ENCODE measurements around the gene TOMM20.

TOMM20 gene

DNA sequence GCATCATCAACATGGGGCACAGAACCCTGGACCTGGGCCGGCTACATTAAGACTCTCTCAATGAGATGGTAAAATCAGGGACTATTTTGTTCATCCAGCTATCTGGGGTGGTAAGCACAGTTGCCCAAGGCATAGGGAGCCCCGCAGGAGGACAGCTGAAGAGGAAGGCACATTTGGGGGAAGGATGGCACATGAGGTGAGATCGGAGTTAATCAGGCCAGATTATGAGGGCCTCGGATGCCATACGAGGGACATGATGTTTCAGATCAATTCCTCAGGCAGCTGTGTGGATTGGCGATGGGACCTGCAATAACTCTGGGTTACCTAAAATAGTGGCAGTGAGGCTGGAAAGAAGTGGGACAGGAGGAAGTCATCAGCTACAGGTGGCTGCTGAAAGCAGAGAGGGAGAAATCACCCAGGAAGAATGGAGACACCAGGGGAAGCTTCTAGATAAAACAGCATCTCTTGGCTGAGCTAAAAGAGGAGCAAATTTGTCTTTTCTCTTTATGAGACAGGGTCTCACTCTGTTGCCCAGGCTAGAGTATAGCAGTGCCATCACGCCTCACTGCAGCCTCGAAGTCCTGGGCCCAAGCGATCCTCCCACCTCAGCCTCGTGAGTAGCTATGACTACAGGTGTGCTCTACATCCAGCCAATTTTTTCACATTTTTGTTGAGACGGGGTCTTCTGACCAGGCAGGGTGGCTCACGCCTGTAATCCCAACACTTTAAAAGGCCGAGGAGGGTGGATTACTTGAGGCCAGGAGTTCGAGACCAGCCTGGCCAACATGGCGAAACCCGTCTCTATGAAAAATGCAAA lies 21.1 kb downstream of the TOMM20 start:
- no peak overlapping the region for H3K27ac ChIP-seq (ENCODE audit: low read length)

DNA sequence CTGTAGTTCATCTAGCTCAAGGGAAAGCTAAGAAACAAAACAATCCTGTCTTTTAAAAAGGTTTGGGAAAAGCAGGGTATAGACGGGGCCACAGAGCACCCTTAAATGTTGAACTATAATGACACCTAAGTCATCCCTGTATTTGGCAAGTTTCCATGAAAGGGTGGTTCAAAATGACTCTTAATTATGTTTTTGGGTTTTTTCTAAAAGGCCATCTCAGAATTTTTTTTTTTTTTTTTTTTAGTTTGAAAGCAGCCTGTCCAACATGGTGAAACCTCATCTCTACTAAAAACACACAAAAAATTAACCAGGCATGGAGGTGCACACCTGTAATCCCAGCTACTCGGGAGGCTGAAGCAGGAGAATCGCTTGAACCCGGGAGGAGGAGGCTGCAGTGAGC lies 22.2 kb downstream of the TOMM20 start:
- peaks cover 8% of the 10 kb centered on the region for H3K27me3 ChIP-seq (ENCODE audit: low read depth, low read length)
- H3K9me3 ChIP-seq (ENCODE audit: insufficient read depth, low read length), result no peaks in the 10 kb centered on the region
- no peaks in the 10 kb centered on the region for H3K79me2 ChIP-seq (ENCODE audit: low read length)
- H2AFZ ChIP-seq (ENCODE audit: low read depth, low read length), result no peak overlapping the region
- H4K20me1 ChIP-seq (ENCODE audit: insufficient read depth, low read length), result peaks cover 17% of the 10 kb centered on the region; the same call in 1 of the 2 replicates
- peaks cover 29% of the 10 kb centered on the region for H3K4me1 ChIP-seq (ENCODE audit: low read length)
- TF ChIP-seq, protein P1, sequence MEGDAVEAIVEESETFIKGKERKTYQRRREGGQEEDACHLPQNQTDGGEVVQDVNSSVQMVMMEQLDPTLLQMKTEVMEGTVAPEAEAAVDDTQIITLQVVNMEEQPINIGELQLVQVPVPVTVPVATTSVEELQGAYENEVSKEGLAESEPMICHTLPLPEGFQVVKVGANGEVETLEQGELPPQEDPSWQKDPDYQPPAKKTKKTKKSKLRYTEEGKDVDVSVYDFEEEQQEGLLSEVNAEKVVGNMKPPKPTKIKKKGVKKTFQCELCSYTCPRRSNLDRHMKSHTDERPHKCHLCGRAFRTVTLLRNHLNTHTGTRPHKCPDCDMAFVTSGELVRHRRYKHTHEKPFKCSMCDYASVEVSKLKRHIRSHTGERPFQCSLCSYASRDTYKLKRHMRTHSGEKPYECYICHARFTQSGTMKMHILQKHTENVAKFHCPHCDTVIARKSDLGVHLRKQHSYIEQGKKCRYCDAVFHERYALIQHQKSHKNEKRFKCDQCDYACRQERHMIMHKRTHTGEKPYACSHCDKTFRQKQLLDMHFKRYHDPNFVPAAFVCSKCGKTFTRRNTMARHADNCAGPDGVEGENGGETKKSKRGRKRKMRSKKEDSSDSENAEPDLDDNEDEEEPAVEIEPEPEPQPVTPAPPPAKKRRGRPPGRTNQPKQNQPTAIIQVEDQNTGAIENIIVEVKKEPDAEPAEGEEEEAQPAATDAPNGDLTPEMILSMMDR (IDR thresholded peaks at IDR 0.05; ENCODE audit: low read depth, low read length), result no peak
- TF ChIP-seq EZH2phosphoT487 (IDR thresholded peaks at IDR 0.05; ENCODE audit: low read depth), result no peak
- H3K4me3 ChIP-seq (ENCODE audit: low read length), result no peak overlapping the region
- H3K36me3 ChIP-seq (replicated peaks; ENCODE audit: low read depth, low read length), result peaks cover 36% of the 10 kb centered on the region
- no peak overlapping the region for H3K27ac ChIP-seq (ENCODE audit: low read length)
- H3K4me2 ChIP-seq (ENCODE audit: low read length), result no peak overlapping the region
- H3K9ac ChIP-seq (ENCODE audit: low read length), result no peak overlapping the region

More for the DNA sequence above, 21.1 kb downstream of the TOMM20 start:
- Histone ChIP-seq H4K20me1 (ENCODE audit: insufficient read depth, low read length) (peaks cover 21% of the 10 kb centered on the region; the same call in 1 of the 2 replicates), H2AFZ (ENCODE audit: low read depth, low read length) (no peak overlapping the region), H3K9ac (ENCODE audit: low read length) (no peak overlapping the region), H3K4me1 (ENCODE audit: low read length) (peaks cover 29% of the 10 kb centered on the region), H3K4me2 (ENCODE audit: low read length) (no peak overlapping the region), H3K27me3 (ENCODE audit: low read depth, low read length) (no peaks in the 10 kb centered on the region), H3K79me2 (ENCODE audit: low read length) (peaks cover 5% of the 10 kb centered on the region; the same call in 1 of the 2 replicates), H3K36me3 (replicated peaks; ENCODE audit: low read depth, low read length) (peaks cover 37% of the 10 kb centered on the region), H3K9me3 (ENCODE audit: insufficient read depth, low read length) (no peaks in the 10 kb centered on the region), H3K4me3 (ENCODE audit: low read length) (no peak overlapping the region)
- no peak for TF ChIP-seq EZH2phosphoT487 (IDR thresholded peaks at IDR 0.05; ENCODE audit: low read depth)
- TF ChIP-seq, protein P1 (IDR thresholded peaks at IDR 0.05; ENCODE audit: low read depth, low read length), result no peak

DNA sequence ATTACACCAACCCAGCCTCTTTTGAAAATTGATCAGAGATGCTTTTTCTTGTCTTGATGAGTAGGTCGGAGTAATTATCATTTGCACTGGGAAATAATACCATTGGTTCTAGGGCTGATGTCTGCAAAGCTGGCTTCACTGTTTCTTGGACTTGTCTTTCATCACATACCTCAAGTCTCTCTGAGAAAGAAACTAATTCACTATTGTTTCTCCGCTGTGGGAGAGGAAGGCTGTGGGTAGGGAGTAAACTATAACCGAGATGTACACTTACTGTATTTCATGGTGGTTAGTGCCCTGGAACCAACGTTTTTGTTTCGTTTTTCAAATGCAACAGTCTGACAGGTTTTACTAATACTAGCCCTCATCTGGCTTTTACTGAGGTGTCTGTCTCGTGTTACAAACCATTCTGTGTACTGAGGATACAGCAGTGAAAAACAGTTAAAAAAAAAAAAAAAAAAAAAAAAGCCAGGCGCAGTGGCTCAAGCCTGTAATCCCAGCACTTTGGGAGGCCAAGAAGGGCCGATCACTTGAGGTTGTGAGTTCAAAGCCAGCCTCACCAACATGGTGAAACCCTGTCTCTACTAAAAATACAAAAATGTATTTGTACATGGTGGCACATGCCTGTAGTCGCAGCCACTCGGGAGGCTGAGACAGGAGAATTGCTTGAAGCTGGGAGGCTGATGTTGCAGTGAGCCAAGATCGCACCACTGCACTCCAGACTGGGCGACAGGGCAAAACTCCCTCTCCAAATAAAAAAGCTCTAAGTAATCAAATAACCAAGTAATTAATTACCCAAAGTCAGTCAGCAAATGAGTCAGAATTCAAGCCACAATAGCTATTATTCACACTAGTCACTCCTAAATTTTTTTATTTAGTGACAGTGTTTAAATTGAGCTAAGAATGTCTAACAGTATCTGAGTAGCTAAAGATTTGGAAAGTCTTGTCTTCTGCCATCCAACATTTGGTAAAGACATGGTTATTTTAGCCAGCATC lies 23.3 kb downstream of the TOMM20 start:
- Histone ChIP-seq H3K4me1 (ENCODE audit: low read length) (peaks cover 38% of the 10 kb centered on the region), H3K9ac (ENCODE audit: low read length) (peak overlapping the region; percentile 51; the same call in 1 of the 2 replicates), H3K79me2 (ENCODE audit: low read length) (no peaks in the 10 kb centered on the region), H3K4me3 (ENCODE audit: low read length) (peak overlapping the region; percentile 71), H4K20me1 (ENCODE audit: insufficient read depth, low read length) (peaks cover 17% of the 10 kb centered on the region; the same call in 1 of the 2 replicates), H3K27ac (ENCODE audit: low read length) (peak overlapping the region; percentile 63), H2AFZ (ENCODE audit: low read depth, low read length) (no peak overlapping the region), H3K36me3 (replicated peaks; ENCODE audit: low read depth, low read length) (peaks cover 31% of the 10 kb centered on the region), H3K4me2 (ENCODE audit: low read length) (peak overlapping the region; percentile 84), H3K9me3 (ENCODE audit: insufficient read depth, low read length) (no peaks in the 10 kb centered on the region), H3K27me3 (ENCODE audit: low read depth, low read length) (peaks cover 8% of the 10 kb centered on the region)
- TF ChIP-seq, protein P1 (IDR thresholded peaks at IDR 0.05; ENCODE audit: low read depth, low read length), result no peak
- no peak for TF ChIP-seq EZH2phosphoT487 (IDR thresholded peaks at IDR 0.05; ENCODE audit: low read depth)

Measured in OCI-LY3 (cell line).